Neuronal stem cell (in vitro differentiated cells): ENCODE data around the gene DNAH1.

Experiments used
- DNase-seq: peaks from one replicate; pipeline ENCODE4 v3.0.0-alpha.2; 2013; ENCODE audit warnings: low spot score
- H2AFZ ChIP-seq: one replicate; pipeline ENCODE4 v1.6.1; 2013; ENCODE audit warnings: mild to moderate bottlenecking, low read length, inconsistent platforms
- H2AK5ac ChIP-seq: 2 replicates; pipeline ENCODE4 v1.6.1; 2013; ENCODE audit warnings: low read depth, mild to moderate bottlenecking, inconsistent platforms, low read length, moderate library complexity, mixed read lengths
- H2BK120ac ChIP-seq: 2 replicates; pipeline ENCODE4 v1.6.1; 2013; ENCODE audit warnings: low read depth, mild to moderate bottlenecking, inconsistent platforms, low read length, moderate library complexity, mixed read lengths
- H2BK12ac ChIP-seq: one replicate; pipeline ENCODE4 v1.6.1; 2013; ENCODE audit warnings: low read length, inconsistent platforms
- H2BK15ac ChIP-seq: 2 replicates; pipeline ENCODE4 v1.6.1; 2013; ENCODE audit warnings: mild to moderate bottlenecking, low read length, inconsistent platforms, mixed read lengths
- H2BK5ac ChIP-seq: one replicate; pipeline ENCODE4 v1.6.1; 2013; ENCODE audit warnings: inconsistent platforms, mild to moderate bottlenecking, low read length, moderate library complexity
- H3K14ac ChIP-seq: one replicate; pipeline ENCODE4 v1.6.1; 2013; ENCODE audit warnings: low read length, inconsistent platforms
- H3K18ac ChIP-seq: 2 replicates; pipeline ENCODE4 v1.6.1; 2013; ENCODE audit warnings: low read length, inconsistent platforms
- H3K23ac ChIP-seq: 2 replicates; pipeline ENCODE4 v1.6.1; 2013; ENCODE audit warnings: low read depth, mild to moderate bottlenecking, mixed read lengths, low read length, inconsistent platforms; ENCODE audit not compliant: poor library complexity
- H3K27ac ChIP-seq: replicated peaks from 3 replicates; pipeline ENCODE4 v1.5.1; 2013; ENCODE audit warnings: low read length, inconsistent platforms
- H3K27me3 ChIP-seq, 3 experiments: 2 replicates each; pipeline ENCODE4 v1.6.1; 2013; ENCODE audit warnings: low read length in 3 of 3, mild to moderate bottlenecking in 2 of 3, inconsistent platforms in 1 of 3, low read depth in 1 of 3, mixed read lengths in 1 of 3, moderate library complexity in 1 of 3; ENCODE audit not compliant: control insufficient read depth in 3 of 3, insufficient read depth in 3 of 3
- H3K36me3 ChIP-seq, 2 donors: replicated peaks in 1 of 2; 2 replicates each; pipeline ENCODE4 v1.6.1; 2013; ENCODE audit warnings: low read length in 2 of 2; ENCODE audit not compliant: control insufficient read depth in 2 of 2, insufficient read depth in 2 of 2
- H3K4ac ChIP-seq: 2 replicates; pipeline ENCODE4 v1.6.1; 2013; ENCODE audit warnings: inconsistent platforms, mild to moderate bottlenecking, low read length, moderate library complexity
- H3K4me1 ChIP-seq, 2 donors: 1 replicate in 1 of 2; 2 replicates in 1 of 2; pipeline ENCODE4 v1.6.1; 2013; ENCODE audit warnings: low read length in 2 of 2, low read depth in 1 of 2; ENCODE audit not compliant: control insufficient read depth in 2 of 2, insufficient read depth in 1 of 2
- H3K4me2 ChIP-seq: one replicate; pipeline ENCODE4 v1.6.1; 2013; ENCODE audit warnings: mild to moderate bottlenecking, low read length, inconsistent platforms; ENCODE audit not compliant: insufficient read depth, poor library complexity, severe bottlenecking
- H3K4me3 ChIP-seq, 2 donors: 2 replicates each; pipeline ENCODE4 v1.5.1; 2013; ENCODE audit warnings: low read length in 2 of 2, mild to moderate bottlenecking in 2 of 2, inconsistent platforms in 1 of 2, moderate library complexity in 1 of 2
- H3K79me1 ChIP-seq: one replicate; pipeline ENCODE4 v1.6.1; 2013; ENCODE audit warnings: low read depth, mild to moderate bottlenecking, inconsistent platforms, low read length, moderate library complexity
- H3K9ac ChIP-seq: one replicate; pipeline ENCODE4 v1.6.1; 2013; ENCODE audit warnings: mild to moderate bottlenecking, low read depth, low read length, inconsistent platforms; ENCODE audit not compliant: poor library complexity
- H3K9me3 ChIP-seq, 2 donors: replicated peaks in 1 of 2; 2 replicates each; pipeline versions ENCODE3 to v1.6.1; 2013; ENCODE audit warnings: low read length in 2 of 2, mild to moderate bottlenecking in 2 of 2, inconsistent platforms in 1 of 2, low read depth in 1 of 2, mixed read lengths in 1 of 2, moderate library complexity in 1 of 2; ENCODE audit not compliant: control insufficient read depth in 2 of 2, insufficient read depth in 1 of 2
- H4K8ac ChIP-seq: one replicate; pipeline ENCODE4 v1.6.1; 2013; ENCODE audit warnings: low read depth, mild to moderate bottlenecking, inconsistent platforms, low read length, moderate library complexity
- H4K91ac ChIP-seq: one replicate; pipeline ENCODE4 v1.6.1; 2013; ENCODE audit warnings: low read length, low read depth, mild to moderate bottlenecking, inconsistent platforms; ENCODE audit not compliant: poor library complexity
- WGBS, 2 donors: extraction: QIAGEN DNeasy Blood & Tissue Kit; methylation state at CpG; one replicate each; pipeline ENCODE4 v1.1.7; 2013; ENCODE audit warnings: missing lambda C conversion rate in 2 of 2, mixed read lengths in 1 of 2; ENCODE audit not compliant: insufficient read length in 2 of 2, insufficient replicate concordance in 1 of 2; ENCODE audit errors: extremely low coverage in 2 of 2; 5-methylcytosine and 5-hydroxymethylcytosine counted together

The DNAH1 gene

DNA sequence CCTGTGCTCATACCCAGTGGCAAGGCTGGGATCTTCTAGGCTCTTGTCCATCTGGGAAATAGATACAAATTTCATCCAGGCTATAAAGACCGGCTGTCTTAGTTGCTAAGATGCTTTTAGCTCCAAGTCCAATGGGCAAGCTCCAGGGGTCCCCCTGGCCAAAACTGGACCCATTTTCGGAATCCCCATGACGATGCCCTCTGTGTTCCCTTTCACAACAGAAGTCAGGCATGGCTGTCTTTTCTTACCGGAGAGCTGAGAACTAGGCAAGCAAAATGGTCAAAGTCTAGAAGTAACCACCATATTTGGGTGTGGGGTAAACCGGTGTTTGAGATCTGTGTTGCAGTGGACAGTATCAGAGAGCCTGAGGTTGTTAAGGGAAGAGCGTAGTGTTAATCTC is 27.4 kb upstream of the DNAH1 start:
- Histone ChIP-seq H2AK5ac (no peak overlapping the region), H2BK5ac (no peak overlapping the region), H2BK12ac (no peak overlapping the region), H3K27ac (no peak overlapping the region), H3K9ac (no peak overlapping the region), H3K79me1 (no peaks in the 10 kb centered on the region), H3K4me1 (peaks cover 5 to 10% of the 10 kb centered on the region in 2 donors), H2BK120ac (no peak overlapping the region), H3K18ac (no peak overlapping the region), H2BK15ac (no peak overlapping the region), H3K27me3 (no peaks in the 10 kb centered on the region), H3K36me3 (peaks cover 10 to 33% of the 10 kb centered on the region in 2 donors), H3K14ac (no peak overlapping the region), H2AFZ (no peak overlapping the region), H3K4me3 (peak overlapping the region in 1 of 2 donors; percentile 91), H3K4me2 (no peak overlapping the region), H3K4ac (no peak overlapping the region), H4K8ac (no peak overlapping the region), H3K23ac (no peak overlapping the region), H3K9me3 (no peaks in the 10 kb centered on the region), H4K91ac (no peak overlapping the region)
- no CpG with 5 or more reads among the region's 6 CpGs for WGBS, 2 donors
- DNase-seq: no peak

DNA sequence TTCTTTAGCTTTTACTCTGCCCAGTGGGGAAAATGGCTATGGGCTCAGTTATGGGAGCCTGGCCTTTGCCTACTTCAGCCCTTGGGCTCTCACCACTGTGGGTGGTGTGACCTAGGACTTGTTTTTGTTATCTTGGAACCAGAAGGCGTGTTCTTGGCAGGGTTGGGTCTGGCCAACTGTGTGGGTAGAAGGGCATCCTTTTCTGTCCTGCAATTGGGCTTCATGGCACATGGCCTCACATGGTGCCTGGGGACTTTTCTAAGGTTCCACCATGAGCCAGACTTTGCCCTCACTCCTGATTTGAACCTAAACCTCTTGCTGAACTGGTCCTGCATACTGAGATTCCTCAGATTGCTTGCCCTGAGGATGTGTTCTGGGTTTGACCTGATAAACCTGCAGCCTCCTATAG is 26.8 kb upstream of the DNAH1 start:
- H3K4me3 ChIP-seq: no peak overlapping the region
- no peak overlapping the region for H4K8ac ChIP-seq
- no peak overlapping the region for H4K91ac ChIP-seq
- no peaks in the 10 kb centered on the region for H3K9me3 ChIP-seq
- no peak overlapping the region for H3K4ac ChIP-seq
- no peaks in the 10 kb centered on the region for H3K27me3 ChIP-seq
- no peak overlapping the region for H2BK120ac ChIP-seq
- H2BK12ac ChIP-seq: no peak overlapping the region
- H2BK15ac ChIP-seq: no peak overlapping the region
- peaks cover 10 to 36% of the 10 kb centered on the region in 2 donors for H3K36me3 ChIP-seq
- H2BK5ac ChIP-seq: no peak overlapping the region
- peaks cover 5 to 10% of the 10 kb centered on the region in 2 donors for H3K4me1 ChIP-seq
- no peak overlapping the region for H2AK5ac ChIP-seq
- WGBS, 2 donors: no CpG with 5 or more reads among the region's 1 CpG
- H2AFZ ChIP-seq: no peak overlapping the region
- no peaks in the 10 kb centered on the region for H3K79me1 ChIP-seq
- H3K4me2 ChIP-seq: no peak overlapping the region
- no peak overlapping the region for H3K23ac ChIP-seq
- no peak overlapping the region for H3K9ac ChIP-seq
- DNase-seq: no peak
- H3K14ac ChIP-seq: no peak overlapping the region
- H3K18ac ChIP-seq: no peak overlapping the region
- H3K27ac ChIP-seq: no peak overlapping the region

DNA sequence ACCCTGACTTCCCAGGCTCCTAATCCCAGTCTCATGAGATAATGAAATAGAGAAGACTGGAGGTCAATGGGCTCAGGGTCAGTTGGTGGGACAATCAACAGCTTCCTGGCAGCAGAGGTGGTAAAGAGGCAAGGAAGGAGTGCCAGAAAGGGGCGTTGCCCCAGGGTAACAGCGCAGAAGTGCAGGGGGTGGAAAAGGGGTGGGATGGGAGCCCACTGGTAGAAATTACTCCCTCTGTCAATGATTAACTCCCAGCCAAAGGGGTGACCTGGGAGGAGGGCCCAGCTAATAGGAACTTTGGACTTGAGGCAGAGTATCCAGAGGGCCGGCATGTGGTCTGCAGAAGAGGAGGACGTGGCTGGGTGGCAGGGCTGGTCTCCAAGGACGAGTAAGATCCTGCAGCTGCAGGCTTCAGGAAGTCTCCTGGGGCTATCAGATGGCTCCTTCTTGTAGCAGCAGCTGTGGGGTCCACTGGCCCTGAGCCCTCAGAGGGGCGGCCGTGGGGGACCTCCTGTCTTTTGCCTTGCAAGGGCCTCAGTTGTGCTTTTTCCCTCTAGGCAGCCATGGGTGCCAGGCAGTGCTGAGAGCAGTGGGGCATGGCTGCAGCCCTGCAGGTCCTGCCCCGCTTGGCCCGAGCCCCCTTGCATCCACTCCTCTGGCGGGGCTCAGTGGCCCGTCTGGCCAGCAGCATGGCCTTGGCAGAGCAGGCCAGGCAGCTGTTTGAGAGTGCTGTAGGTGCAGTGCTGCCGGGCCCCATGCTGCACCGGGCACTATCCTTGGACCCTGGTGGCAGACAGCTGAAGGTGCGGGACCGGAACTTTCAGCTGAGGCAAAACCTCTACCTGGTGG is 26.1 kb upstream of the DNAH1 start:
- H3K27ac ChIP-seq: no peak overlapping the region
- H2BK12ac ChIP-seq: peak overlapping the region; percentile 48
- H2BK5ac ChIP-seq: no peak overlapping the region
- H3K4ac ChIP-seq: no peak overlapping the region
- DNase-seq: no peak
- no peak overlapping the region for H4K8ac ChIP-seq
- no peak overlapping the region for H2BK15ac ChIP-seq
- peak overlapping the region; percentile 56 for H3K23ac ChIP-seq
- H3K9me3 ChIP-seq: no peaks in the 10 kb centered on the region
- H3K79me1 ChIP-seq: no peaks in the 10 kb centered on the region
- H3K4me3 ChIP-seq: no peak overlapping the region
- peaks cover 5 to 10% of the 10 kb centered on the region in 2 donors for H3K4me1 ChIP-seq
- no peak overlapping the region for H3K4me2 ChIP-seq
- no peak overlapping the region for H2BK120ac ChIP-seq
- H4K91ac ChIP-seq: no peak overlapping the region
- H2AK5ac ChIP-seq: no peak overlapping the region
- no peak overlapping the region for H3K18ac ChIP-seq
- H3K36me3 ChIP-seq: peaks cover 10 to 36% of the 10 kb centered on the region in 2 donors
- WGBS, 2 donors: no CpG with 5 or more reads among the region's 15 CpGs
- H3K27me3 ChIP-seq: no peaks in the 10 kb centered on the region
- peak overlapping the region; percentile 67 for H3K9ac ChIP-seq
- no peak overlapping the region for H2AFZ ChIP-seq
- H3K14ac ChIP-seq: no peak overlapping the region

DNA sequence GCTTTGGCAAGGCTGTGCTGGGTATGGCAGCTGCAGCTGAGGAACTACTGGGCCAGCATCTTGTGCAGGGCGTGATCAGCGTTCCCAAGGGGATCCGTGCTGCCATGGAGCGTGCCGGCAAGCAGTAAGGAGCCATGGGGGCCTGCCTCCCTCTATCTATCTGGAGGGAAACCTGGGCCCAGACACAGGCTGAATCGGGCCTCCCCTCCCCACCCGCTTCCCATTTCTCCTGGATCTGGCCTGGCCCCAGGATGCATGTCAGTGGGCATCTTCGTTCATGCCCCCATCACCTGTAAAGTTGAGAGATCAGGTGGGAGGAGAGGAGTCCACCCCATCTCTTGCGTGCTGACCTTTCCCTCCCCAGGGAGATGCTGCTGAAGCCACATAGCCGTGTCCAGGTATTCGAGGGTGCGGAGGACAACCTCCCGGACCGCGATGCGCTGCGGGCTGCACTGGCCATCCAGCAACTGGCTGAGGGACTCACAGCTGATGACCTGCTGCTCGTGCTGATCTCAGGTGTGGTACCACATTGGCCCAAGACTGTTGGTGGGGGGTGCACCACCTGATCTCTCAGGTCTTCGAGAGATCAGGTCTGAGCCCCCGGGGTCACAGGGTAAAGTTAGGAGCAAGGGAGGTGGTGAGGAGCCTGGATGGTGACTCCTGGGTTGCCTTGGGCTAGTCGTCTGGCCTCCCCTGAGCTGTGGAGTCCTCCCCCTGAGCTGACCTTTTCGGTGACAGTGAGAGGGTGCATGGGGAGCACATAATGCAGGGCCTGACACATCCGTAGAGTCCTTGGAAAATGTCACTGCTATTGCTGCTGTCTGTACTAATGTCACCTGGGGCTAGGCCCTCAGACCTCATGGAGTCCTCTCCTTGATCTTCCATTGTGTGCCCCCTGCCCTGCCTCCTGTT is 25.3 kb upstream of the DNAH1 start:
- Histone ChIP-seq H3K27ac (no peak overlapping the region), H2BK12ac (peak overlapping the region; percentile 48), H2BK120ac (no peak overlapping the region), H3K4me1 (peaks cover 5 to 7% of the 10 kb centered on the region in 2 donors), H2BK15ac (no peak overlapping the region), H4K8ac (no peak overlapping the region), H2AFZ (no peak overlapping the region), H3K27me3 (no peaks in the 10 kb centered on the region), H4K91ac (no peak overlapping the region), H3K4me2 (no peak overlapping the region), H2AK5ac (no peak overlapping the region), H2BK5ac (no peak overlapping the region), H3K9me3 (no peaks in the 10 kb centered on the region), H3K14ac (peak overlapping the region; percentile 10), H3K79me1 (no peaks in the 10 kb centered on the region), H3K4me3 (no peak overlapping the region), H3K36me3 (peaks cover 10 to 42% of the 10 kb centered on the region in 2 donors), H3K18ac (no peak overlapping the region), H3K9ac (peak overlapping the region; percentile 30), H3K23ac (peak overlapping the region; percentile 56), H3K4ac (no peak overlapping the region)
- no CpG with 5 or more reads among the region's 23 CpGs for WGBS, 2 donors
- no peak for DNase-seq
